GM11168 (cell line): ENCODE measurements around the gene B3GAT3.
"Not testable (repeated sequence)": the region's sequence is repeated elsewhere in the genome, so short reads cannot be mapped to it uniquely, and the experiment has no call there.

Experiments
- in situ Hi-C: fragments of 300-500 bp; cut with MboI; formaldehyde crosslinking; loops from one replicate; pipeline ENCODE4 v1.12.0; 2022; ENCODE audit warnings: low sequenced_read_pairs; ENCODE audit not compliant: unreplicated experiment

The B3GAT3 gene

GRCh38 chr11:62621567-62622470, at the start of gene B3GAT3:
Gene B3GAT3, minus strand, starts transcription at chr11:62621986. Its CDS starts 39 bp downstream, at chr11:62621947.
- in situ Hi-C loops, result no loop called here

DNA sequence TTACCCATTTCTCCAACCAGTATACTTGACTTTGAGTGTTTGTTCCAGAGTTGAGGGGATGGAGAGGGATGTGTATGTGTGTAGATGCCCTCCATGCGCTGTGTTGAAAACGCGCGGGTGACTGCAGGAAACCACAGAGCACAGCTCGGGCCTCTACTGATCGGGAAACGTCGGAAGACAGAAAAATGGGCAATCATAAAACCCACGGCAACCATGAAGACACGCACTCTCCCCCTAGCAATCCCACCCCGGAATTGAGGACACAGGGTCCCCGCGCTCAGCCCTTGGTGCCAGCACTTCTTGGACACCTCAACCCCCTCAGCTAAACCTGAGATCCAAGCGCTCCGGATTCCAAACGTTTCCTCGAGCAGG, 49.4 kb upstream of the B3GAT3 start:
- in situ Hi-C loops, result no loop called here

DNA sequence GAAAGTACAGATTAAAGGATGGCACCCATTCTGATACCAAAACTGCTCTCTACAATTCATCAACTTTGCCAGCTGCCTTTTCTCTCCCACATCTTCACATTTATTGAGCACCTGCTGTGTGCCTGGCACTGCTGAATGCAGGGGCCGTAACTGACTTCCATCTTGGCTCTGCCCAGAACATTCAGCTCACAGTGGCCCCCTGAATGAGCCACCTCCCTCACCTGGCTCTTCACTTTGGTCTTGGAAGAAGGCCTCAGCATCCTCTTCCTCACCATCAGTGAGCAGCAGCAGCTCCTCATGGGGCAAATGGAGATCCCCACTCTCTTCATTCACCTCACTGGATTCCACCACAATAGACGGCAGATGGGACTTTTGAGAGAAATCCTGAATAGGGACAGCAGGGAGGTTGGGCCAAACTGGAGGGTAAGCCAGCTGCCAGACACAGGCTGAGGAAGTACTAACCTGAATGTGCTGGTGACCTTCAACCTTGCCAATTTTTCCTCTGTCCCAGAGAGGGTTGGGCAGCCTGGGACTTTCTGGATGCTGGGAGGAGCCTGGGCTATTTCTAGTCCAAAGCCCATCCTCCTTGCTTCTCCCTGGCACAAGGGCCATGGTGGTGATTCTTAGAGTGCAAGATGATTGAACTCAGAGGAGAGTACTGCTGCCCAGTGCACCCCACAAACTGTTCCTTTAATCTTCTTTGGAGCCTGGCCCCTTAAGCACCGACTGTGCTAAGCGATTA, 47.8 kb upstream of the B3GAT3 start:
- in situ Hi-C loops, result no loop called here

- in situ Hi-C loops, result no loop called here
Observed at GRCh38 chr11:62667460-62667859, 45.7 kb upstream of the B3GAT3 start.

- in situ Hi-C loops, result no loop called here
Observed at GRCh38 chr11:62666259-62666926, 44.6 kb upstream of the B3GAT3 start.

- in situ Hi-C loops, result no loop called here
Observed at GRCh38 chr11:62665599-62666258, 43.9 kb upstream of the B3GAT3 start.

DNA sequence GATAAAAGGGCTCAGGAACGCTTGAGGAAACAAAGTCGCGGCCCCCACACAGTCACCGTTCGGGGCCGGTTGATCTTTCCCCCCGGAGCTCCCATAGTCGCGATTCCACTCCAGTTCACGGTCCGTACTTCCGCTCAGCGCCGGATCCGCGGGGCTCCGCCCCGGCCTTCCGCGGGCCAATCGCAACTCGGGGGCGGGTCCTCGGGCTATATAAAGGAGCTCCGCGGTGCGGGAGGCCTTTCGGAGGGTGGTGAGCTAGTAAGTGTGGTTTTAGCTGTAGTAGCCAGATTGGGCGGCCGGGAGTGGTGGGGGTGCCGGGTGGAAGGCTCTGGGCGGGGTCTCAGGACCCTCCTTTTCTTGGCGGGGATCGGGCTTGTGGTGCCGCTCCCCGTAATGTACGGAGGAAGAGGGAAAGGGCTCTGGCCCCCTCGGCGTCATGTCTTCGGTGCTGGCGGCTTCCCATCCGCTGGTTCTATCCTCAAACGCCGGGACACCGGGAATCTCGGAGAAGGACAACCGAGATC, 43.4 kb upstream of the B3GAT3 start, which contains the start of the genes C11orf98 and CSKMT:
Gene C11orf98 (minus strand): TSS at position 136 of the 524 bp plus-strand sequence. CDS start 41 bp downstream, at position 95.
Gene CSKMT (plus strand): TSS at position 238 of the 524 bp plus-strand sequence. CDS start 568 bp downstream, outside the sequence.
- in situ Hi-C loops, result no loop called here

- in situ Hi-C loops, result no loop called here
Observed at GRCh38 chr11:62664405-62665074, 42.8 kb upstream of the B3GAT3 start.

- in situ Hi-C loops, result no loop called here
Observed at GRCh38 chr11:62656796-62657429, 35.1 kb upstream of the B3GAT3 start.

GRCh38 chr11:62654297-62654696, 32.5 kb upstream of the B3GAT3 start:
- in situ Hi-C loops, result no loop called here

- in situ Hi-C loops, result no loop called here
Observed at GRCh38 chr11:62652161-62653006, 30.6 kb upstream of the B3GAT3 start.

- in situ Hi-C loops, result not testable (repeated sequence)
Observed at GRCh38 chr11:62650283-62650682, 28.5 kb upstream of the B3GAT3 start.

GRCh38 chr11:62649486-62649885, 27.7 kb upstream of the B3GAT3 start:
- in situ Hi-C loops, result no loop called here

DNA sequence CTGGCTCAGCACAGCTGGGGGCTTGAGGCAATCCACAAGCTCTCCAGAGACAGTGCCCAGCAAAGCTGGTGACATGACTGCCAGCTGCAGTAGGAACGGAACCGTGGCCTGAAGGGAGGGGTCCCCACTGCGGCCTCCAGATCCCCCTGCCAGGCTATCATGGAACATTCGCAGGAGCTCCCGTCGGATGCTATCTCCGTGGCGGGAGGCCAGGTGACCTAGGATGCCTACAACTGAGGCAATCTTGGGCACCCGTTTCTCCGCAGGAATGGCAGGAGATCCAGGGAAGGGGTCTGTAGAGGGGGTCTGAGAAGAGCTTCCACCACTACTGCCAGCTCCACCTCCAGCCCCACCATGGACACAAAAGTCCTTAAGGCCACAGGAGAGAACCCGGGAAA, 27.2 kb upstream of the B3GAT3 start:
- in situ Hi-C loops, result no loop called here

- in situ Hi-C loops, result no loop called here
Observed at GRCh38 chr11:62648185-62648966, 26.6 kb upstream of the B3GAT3 start.

DNA sequence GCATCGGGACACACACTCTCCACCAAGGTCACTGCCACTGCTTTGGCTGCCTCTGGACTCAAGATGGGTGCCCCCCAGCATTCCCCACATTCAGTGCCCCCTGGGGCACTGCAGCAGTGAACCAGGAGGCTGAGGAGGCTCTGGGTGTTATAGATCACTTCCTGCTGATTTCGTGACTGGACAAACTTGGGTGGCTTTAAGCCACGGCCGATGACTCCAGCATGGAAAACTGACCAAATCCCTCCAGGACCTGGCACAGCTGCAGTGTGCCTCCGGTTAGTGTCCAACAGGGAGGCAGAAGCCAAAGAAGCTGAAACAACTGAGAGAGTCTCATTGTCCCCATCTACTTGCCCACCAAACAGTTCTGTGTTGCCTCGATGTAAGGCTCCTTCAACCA, 25.8 kb upstream of the B3GAT3 start:
- in situ Hi-C loops, result no loop called here
